HUDEP-2 (cell line): Measurements from ENCODE around the gene ZNF277.
"Not testable (repeated sequence)": the region's sequence is repeated elsewhere in the genome, so short reads cannot be mapped to it uniquely, and the experiment has no call there.

Experiments
- DNase-seq, 76 experiments: peaks; one replicate each; lab custom pipeline; 2025; ENCODE audit not compliant: unreplicated experiment in 76 of 76; lab: John Stamatoyannopoulos, UW

Gene ZNF277

DNA sequence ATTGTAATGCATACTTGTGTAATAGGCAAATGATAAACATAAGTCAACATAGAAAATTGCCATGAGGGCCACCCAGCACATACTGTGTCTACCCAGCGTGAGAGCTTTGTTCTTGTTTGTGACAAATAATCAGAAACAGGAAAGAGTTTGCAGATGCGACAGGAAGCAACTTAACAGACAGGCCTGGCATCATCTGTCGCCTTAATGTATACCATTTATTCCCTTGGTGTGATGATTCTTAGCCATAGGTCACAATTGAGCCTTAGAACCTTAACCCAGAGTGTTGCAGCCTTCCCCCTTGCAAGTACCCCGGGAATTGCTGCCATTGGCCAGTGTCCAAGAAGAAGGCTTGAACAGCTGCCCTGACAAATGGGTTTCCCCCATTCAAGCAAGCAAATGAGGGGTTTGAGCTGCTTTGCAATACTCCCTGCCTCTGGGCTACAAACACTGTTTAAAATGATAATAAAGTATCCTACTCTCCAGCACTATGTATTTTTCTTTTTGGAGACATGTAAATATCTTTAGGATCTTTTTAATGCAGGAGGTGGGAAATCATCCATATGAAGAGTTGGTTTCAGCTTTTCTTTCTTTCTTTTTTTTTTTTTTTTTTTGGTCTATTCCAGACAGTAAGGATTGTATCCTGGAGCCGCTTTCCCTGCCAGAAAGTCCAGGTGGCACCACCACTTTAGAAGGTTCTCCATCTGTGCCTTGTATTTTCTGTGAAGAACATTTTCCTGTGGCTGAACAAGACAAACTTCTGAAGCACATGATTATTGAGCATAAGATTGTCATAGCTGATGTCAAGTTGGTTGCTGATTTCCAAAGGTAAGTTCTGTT, 80.0 kb downstream of the ZNF277 start:
- no peak for DNase-seq

DNA sequence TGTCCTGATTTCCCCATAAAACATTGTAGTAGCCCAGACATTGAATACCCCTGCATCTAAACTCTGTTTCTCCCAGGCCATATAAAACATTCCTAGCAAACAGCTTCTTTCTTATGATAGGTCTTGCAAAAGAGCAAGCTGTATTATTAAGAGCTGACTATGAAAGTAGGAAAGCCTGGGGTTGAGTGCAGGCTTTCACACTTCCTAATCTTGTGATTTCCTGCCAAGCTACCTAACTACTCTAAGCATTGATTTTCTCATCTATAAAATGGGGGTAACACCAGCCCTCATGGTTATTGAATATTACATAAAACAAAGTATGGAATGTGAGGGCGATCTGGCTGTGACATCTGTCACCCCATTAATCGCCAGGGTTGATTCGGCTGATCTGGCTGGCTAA, 81.8 kb downstream of the ZNF277 start:
- DNase-seq = no peak

DNA sequence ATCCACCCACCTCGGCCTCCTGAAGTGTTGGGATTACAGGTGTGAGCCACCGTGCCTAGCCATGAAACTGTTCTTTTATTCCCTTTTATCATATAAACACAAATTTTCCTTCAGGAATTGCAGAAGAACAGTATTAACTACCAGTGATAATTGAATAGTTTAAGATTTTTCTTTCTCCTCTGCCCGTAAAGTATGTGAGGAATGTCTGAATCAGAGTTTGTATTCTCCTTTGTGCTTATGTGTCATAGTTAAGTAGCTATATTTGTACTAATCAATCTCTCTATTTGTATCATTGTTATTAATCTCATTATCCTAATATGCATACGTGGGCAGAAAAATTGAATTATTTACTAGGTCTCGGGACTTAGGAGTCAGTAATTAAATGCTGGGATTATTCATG, 83.6 kb downstream of the ZNF277 start:
- DNase-seq = no peak

DNA sequence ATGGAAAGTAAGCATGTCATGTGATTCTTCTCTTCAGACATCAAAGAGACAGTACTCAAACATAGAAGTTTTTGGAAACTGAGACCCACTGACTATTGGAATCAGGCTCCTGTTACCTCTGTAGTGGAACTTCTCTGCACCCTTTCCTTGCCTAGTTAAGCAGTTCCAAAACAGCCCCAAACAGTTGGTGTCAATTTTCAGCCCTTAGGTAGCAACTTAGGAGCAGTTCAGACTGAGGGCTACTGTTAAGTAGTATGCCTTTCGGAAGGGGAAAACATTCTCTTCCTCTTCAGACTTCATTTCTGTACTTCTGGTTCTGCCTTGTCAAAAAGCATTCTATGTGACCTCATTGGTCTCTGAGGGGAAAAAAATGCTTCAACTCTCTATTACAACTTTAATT, 85.7 kb downstream of the ZNF277 start:
- peak in 1 of 76 experiments; percentile 1 for DNase-seq

DNA sequence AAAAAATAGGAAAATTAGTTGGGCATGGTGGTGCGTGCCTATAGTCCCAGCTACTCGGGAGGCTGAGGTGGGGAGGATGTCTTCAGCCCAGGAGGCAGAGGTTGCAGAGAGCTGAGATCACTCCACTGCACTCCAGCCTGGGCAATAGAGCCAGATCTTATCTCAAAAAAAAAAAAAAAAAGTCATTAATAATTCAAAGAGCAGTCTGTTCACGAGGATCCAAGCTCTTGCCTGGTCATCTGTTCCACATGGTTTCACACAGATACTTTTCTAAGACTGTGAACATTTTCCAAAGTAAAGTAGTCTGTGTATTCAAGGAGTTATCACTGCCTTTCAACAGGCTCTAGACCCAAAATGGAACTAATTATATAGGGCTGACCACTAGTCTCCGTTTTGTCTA, 86.9 kb downstream of the ZNF277 start:
- no peak for DNase-seq

DNA sequence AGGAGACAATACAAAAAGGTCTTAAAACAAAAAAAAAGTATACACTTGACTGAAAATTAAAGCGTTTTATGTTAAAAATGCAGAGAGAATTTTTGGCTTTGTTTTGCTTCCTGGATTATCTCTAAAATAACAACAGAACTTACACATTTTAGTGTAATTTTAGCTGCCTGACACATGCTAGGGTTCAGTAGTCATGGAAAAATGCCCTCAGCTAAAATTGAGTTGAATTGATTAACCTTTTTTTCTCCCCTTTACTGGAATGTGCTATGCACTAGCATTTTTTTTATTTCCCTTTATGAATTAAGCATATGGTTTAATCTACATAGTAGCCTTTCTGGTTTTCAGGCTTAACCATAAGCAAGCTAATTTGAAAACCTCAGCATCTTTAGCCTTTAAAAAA, 89.9 kb downstream of the ZNF277 start:
- DNase-seq = no peak

DNA sequence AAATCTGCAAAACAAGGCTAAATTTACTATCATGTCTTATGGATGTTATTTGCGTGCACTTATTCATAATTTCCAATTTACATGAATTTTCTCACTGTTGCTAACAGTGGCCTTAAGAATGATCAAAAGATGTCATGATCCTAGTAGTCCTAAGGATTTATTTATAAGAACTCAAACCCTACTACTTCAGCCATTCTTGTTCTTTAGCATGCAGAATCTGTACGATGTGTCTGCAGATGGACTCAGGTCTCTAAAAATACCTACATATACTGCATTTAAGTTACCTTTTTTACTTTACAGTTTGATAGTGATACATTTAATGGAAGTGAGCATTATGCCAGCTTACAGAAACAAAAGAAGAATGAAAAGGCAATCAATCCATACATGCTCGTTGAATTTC, 91.2 kb downstream of the ZNF277 start:
- DNase-seq = no peak

DNA sequence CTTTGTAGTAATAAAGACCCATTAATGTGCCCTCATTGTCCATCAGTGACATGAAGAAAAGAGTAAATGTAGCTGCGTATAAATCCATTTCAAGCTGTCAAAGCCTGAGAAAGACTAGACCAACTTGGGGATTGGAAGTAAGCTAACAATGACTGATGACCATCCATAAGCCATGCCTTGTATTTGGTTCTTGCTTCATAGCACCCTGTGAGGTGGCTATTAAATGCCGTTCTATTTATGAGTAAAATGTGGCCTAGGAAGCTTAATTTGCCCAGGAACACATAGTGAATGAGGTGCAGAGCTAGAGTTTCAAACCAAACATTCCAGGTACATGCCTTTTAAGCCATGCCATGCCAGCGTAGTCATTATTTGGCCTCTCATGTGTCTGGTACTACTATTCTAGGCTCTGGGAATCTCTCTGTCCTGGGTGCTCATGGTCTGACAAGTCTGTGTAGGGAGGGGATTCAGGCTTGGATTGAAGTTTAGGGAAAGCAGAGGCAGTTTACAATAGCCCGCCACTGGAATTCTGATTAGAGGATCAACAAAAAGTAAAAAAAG, 92.1 kb downstream of the ZNF277 start:
- no peak for DNase-seq

DNA sequence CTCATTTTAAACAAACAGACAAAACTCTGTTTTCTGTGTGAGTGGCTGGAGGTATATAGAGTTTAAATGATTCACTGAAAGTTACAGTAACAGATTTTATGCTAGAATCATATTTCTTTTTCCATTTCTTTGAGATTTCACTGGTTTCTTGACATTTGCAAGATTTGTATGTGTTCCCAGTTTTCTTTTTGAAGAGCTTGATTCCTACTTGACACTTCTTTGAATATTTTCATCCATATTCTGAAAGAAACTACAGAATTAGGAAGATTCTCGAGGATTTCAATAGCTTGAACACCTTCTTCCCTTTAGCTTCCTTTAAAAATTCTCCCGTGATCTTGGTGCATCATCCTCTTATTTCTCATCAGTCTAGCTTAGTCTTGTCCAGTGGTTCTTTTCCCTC, 93.6 kb downstream of the ZNF277 start:
- DNase-seq = no peak

DNA sequence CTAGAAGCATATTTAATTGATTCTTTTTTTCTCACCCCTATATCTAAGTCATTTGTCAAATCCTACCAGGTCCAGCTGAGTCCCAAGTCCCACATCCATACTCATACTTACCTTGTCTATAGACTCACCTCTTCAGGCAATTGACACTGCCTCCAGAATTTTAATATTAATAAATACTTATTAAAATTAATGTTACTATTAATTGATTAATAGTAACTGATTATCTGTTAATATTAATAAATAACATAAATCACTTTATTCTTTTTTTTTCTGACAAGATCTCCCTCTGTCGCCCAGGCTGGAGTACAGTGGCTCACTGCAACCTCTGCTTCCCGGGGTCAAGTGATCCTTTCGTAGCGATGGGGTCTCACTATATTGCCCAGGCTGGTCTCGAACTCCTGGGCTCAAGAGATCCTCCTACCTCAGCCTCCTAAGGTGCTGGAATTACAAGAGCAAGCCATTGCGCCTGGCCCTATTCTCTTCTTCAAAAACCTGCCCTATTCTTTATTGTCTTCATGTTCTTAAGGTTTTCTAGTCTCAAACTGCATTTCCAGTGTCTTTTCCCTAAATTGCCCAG, 94.4 kb downstream of the ZNF277 start:
- no peak for DNase-seq

DNA sequence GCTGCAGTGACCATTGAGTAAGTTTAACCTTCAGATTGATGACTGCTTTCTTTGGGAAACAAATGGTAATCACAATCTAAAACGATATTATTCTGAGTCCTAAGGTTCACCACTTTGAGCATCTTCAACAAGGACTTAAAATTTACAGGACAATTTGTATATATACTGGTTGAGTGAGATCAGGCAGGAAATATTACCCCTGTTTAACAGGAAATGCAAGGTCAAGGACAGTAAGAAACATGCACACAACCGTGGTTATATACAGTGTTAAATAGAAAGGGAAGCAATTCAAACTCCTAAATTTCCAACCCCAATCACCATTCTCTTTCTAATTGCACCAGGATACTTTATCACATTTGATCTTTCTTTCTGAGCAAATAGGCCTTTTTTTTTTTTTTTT, 96.1 kb downstream of the ZNF277 start:
- DNase-seq = no peak

DNA sequence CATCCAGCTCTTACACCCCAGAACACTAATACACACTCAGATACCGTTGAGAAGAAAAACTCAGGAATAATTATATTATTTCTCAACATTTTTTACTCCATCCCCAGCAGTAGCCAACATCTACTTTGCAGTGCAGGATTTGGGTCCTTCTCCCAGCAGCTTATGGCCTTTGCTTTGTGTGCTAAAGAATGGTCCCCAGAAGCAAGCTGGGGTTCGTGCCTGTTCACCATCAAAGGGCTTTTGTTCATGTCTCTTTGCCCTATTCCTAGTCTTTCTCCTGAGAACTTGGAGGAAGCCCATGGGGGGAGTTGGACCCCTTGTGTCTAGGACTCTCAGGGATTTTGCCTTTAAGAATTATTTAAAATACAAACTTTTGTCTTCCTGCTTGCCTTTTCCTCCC, 100.4 kb downstream of the ZNF277 start:
- no peak for DNase-seq

DNA sequence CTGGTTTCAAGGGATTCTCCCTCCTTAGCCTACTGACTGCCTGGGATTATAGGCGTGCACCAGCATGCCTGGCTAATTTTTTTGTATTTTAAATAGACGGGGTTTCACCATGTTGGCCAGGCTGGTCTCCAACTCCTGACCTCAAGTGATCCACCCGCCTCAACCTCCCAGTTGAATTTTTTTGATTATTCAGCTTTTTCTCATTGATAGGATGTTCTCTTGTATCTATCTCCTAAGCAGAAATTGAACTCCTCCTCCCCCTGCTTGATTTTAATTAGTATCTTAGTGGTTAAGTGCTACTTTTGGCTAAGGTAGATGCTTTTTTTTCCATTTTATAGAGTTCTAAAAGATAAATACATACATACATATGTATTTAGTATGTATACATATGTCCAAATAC, 101.0 kb downstream of the ZNF277 start:
- DNase-seq = no peak

DNA sequence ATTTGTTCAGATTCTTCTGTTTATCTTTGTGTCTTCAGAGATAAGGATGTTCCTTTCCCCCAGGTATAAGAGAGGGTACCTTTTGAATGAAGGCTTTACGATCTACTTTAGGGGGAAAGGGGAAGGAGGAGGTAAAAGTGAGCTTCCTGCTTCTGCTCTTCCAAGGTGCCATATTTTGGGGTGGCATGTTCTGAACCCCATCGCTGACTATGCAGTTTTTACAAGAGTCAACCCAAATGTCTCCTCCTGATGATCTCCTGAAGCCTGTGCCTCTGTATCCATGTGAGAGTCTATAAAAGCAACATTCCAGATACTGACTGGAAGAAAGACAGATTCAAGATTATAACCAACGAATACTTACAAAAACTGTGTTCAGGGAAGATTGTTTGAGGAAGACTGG, 102.5 kb downstream of the ZNF277 start:
- no peak for DNase-seq

DNA sequence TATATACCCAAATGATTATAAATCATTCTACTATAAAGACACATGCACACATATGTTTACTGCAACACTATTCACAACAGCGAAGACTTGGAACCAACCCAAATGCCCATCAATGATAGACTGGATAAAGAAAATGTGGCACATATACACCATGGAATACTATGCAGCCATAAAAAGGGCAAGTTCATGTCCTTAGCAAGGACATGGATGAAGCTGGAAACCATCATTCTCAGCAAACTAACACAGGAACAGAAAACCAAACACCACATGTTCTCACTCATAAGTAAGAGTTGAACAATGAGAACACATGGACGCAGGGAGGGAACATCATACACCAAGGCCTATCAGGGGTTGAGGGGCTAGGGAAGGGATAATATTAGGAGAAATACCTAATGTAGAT, 110.3 kb downstream of the ZNF277 start:
- not testable (repeated sequence) for DNase-seq

DNA sequence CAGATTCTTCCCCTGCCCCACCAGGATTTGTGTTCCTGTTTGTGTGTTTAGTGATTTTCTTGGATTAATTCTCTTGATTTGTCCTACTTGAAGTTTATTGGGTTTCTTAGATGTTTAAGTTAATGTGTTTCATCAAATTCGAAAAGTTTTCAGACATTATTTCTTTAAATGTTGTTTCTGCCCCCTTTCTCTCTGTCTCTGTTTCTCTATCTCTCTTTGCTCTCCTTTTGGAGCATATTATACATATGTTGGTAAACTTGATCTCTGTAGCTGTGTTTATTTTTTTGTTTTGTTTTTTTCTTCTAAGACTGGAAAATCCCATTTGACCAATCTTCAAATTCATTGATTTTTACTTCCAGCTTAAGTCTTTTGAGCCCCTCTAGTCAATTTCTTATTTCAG, 115.6 kb downstream of the ZNF277 start:
- DNase-seq = no peak

DNA sequence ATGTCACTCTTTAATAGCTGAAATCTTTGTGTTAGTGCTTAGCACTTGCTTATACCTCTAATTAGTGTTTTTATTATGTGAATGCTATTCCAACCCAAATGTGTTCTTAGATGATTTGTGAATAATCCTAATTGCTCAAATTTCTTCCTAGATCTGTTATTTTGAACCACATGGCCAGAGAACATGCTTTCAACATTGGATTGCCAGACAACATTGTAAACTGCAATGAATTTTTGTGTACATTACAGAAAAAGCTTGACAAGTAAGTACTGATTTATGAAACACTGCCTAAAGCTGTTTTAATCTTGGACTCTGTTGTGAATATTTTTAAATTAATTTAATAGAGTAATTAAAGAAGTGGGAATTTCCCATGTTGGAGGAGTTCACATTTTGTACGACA, 121.1 kb downstream of the ZNF277 start:
- no peak for DNase-seq

DNA sequence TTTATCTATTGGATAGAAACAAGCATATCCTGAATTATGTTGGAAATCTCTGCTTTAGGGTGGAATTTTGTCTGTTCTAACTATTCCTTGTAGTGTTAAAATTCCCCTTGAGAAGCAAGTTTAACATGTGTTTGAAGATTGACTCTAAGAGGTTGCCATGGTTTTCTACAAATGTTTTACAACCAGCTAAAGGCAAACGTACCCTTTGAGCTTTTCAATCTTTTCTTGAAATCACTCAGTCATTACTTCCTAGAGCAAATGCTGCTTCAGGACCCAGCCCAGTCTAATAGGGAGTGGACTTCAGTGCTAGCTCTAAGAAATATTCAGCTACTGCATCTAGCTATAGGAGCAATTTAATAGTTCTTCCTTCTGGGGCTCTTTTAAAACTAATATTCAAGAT, 125.0 kb downstream of the ZNF277 start:
- no peak for DNase-seq

DNA sequence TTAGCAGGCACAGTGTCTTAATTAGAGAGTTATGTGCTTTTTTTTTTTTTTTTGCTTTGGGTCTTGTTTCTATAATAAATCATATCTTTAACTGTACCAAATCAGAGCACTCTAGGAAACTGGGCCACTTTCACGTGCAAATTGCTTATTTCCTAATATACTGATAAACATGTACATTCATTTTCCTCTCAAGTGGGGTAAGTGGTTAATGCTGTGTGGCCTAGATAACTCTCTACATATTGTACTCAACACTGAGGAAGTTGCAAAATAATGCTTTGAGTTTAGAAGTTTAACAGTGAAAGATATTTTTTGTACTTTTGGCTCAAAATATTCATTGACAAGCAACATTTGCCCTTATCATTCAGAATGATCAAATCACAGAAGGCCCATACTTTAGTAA, 127.9 kb downstream of the ZNF277 start:
- no peak for DNase-seq

DNA sequence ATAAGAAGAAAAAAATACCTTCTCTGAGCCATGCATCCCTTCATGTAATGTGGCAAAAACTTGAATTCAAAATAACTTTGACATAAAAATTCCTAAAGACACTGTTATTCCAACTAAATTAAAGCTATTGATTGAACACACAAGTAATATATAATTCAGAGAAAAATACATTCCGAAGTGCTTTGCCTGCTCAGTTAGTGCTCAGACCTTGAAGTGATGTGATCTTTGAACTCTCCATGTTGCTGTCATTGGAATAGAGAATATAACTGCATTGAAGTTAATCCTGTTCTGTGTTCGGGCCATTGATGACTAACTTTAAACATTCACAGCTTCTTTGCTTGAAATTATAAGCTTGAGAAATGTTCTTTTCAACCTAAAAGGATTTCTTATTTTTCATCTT, 129.8 kb downstream of the ZNF277 start:
- no peak for DNase-seq

DNA sequence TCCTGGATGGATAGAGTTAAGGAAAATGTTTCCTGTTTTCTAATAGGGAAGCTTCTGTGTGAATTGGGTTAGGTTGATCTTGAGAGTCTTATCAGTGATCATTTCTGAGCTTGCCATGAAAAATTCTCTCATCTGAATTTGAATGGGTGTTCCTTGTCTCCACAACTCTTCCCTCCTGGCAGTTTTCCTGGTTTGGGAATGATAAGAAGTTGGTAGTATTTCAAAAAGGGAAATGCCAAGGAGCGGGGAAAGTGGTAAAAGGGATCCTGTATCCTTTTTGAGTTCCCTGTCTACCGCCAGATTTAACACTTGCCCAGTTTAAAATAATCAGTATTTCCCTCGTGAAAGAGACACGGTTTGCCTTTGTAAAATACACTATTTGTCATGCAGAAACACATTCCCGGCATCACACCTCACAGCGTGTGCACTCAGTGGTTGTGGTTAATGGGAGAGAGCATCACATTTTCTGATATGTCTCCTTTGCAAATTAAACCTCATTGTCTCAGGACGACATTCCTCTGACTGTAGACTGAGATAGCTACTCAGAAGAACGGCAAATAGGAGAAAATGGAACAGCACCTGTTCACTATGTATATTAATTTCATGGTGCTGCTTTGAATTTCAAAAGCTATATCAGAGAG, 130.6 kb downstream of the ZNF277 start:
- no peak for DNase-seq

DNA sequence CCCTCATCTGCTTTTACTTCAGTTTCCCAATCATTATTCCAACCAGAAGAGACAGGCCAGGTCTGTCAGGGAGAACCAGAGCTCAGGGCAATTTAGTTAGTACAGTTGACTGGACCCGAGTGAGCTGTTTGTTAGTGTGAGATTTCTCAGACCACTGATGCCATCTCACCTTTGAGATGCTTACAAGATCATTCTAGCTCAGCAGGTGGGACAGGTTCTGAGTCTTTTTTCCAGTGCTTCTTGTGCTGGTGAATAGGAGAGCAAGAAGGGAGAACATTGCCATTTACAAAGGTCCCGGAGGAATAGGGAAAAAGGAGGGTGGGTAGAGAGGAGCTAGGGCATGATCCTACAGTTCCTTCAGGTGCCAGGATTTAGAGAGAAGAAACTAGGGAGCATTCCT, 131.4 kb downstream of the ZNF277 start:
- DNase-seq = no peak
